Coronary artery (tissue), 2 donors: ENCODE results near the gene OPRL1.
"Not testable (repeated sequence)": the region's sequence is repeated elsewhere in the genome, so short reads cannot be mapped to it uniquely, and the experiment has no call there.

Experiments used
- DNase-seq: peaks from one replicate; pipeline ENCODE4 v3.0.0-alpha.2; 2017; ENCODE audit warnings: low spot score
- H3K27ac ChIP-seq, 2 donors: fragments of 200-600 bp; sonication (generic); one replicate each; pipeline ENCODE4 v1.5.1; 2016 to 2019
- H3K4me3 ChIP-seq: fragments of 200-600 bp; sonication (generic); 2 replicates; pipeline ENCODE4 v1.5.1; 2016; ENCODE audit warnings: mild to moderate bottlenecking, moderate library complexity
- TF ChIP-seq, protein P1 (sequence below): fragments of 200-600 bp; sonication (generic); IDR thresholded peaks from one replicate; pipeline ENCODE4 v1.5.1; 2019; ENCODE audit warnings: antibody characterized with exemption

OPRL1 gene

DNA sequence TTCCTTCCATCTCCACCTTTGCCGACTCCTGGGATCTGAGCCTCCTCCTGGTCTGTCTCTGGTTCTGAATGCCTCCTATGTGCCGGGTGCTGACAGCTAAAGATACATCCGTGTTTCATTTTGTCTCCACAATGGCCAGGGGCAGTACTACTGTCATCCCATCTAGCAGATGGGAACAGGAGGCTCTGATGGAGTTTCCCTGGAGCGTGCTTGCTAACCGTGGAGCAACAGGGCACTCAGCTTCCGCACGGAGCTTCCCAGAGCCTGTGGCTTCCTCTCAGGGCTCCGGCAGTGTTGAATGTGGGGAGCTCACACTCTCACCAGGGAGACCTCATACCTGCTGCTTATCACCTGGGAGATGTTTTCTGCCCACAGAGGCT lies 39.4 kb downstream of the OPRL1 start:
- TF ChIP-seq, protein P1, sequence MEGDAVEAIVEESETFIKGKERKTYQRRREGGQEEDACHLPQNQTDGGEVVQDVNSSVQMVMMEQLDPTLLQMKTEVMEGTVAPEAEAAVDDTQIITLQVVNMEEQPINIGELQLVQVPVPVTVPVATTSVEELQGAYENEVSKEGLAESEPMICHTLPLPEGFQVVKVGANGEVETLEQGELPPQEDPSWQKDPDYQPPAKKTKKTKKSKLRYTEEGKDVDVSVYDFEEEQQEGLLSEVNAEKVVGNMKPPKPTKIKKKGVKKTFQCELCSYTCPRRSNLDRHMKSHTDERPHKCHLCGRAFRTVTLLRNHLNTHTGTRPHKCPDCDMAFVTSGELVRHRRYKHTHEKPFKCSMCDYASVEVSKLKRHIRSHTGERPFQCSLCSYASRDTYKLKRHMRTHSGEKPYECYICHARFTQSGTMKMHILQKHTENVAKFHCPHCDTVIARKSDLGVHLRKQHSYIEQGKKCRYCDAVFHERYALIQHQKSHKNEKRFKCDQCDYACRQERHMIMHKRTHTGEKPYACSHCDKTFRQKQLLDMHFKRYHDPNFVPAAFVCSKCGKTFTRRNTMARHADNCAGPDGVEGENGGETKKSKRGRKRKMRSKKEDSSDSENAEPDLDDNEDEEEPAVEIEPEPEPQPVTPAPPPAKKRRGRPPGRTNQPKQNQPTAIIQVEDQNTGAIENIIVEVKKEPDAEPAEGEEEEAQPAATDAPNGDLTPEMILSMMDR = no peak
- DNase-seq = no peak
- no peak overlapping the region for H3K27ac ChIP-seq
- no peak overlapping the region for H3K4me3 ChIP-seq

DNA sequence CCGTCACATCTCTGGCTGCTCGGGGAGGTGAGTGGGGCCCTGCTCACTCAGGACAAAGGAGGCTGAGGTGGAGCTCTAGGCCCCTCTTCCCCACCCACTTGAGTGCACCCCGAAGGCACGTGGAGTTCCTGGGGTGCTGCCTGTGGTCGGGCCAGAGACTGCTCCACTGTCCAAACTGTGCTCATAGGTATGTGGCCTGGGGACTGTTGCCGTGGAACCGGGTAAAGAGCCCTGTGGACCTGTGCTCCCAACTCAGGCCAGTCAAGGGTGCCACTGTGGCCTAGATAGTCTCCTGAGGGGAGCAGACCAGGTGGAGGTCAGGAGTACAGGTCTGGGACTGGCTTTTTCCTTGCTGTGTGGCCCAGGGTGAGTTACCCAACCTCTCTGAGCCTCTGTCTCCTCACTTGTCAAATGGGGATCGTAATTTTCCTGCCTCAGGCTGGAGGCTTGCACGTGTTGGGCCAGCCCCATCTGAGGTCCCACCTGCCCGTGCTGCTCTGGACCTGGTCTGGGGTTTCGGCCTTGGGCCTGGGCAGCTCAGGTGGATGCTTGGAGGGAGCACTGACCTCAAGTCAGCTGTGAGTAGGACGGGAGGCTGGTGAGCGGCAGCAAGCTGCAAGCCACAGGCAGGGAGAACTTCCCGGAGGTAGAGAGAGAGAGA lies 39.9 kb downstream of the OPRL1 start:
- TF ChIP-seq, protein P1 = no peak
- peak overlapping the region; percentile 50 for H3K4me3 ChIP-seq
- H3K27ac ChIP-seq = no peak overlapping the region
- no peak for DNase-seq

DNA sequence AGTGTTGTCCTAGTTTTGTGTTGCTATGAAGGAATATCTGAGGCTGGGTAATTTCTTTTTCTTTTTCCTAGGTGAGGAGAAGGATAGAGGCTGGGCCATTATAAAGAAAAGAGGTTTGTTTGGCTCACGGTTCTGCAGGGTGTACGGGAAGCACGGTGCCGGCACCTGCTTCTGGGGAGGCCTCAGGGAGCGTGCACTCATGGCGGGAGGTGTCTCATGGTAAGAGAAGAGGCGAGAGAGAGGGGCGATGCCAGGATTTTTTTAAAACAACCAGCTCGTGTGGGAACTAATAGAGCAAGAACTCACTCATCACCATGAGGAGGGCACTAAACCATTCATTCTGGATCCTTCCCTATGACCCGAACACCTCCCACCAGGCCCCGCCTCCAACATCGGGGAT lies 41.7 kb downstream of the OPRL1 start:
- no peak for DNase-seq
- TF ChIP-seq, protein P1 = no peak
- Histone ChIP-seq H3K4me3 (no peak overlapping the region), H3K27ac (no peak overlapping the region)

DNA sequence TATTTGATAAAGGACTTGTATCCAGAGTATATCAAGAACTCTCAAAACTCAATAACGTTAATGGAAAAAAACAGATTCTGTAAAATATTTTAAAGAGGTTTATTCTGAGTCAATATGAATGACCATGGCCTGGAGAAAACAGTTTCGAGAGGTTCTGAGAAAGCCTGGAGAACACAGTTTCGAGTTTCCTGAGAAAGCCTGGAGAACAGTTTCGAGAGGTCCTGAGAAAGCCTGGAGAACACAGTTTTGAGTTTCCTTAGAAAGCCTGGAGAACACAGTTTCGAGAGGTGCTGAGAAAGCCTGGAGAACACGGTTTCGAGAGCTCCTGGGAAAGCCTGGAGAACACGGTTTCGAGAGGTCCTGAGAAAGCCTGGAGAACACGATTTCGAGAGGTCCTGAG lies 43.0 kb downstream of the OPRL1 start:
- not testable (repeated sequence) for DNase-seq, H3K27ac ChIP-seq, H3K4me3 ChIP-seq

DNA sequence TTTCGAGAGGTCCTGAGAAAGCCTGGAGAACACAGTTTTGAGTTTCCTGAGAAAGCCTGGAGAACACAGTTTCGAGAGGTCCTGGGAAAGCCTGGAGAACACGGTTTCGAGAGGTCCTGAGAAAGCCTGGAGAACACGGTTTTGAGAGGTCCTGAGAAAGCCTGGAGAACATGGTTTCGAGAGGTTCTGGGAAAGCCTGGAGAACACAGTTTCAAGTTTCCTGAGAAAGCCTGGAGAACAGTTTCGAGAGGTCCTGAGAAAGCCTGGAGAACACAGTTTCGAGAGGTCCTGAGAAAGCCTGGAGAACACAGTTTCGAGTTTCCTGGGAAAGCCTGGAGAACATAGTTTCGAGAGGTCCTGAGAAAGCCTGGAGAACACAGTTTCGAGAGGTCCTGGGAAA lies 43.6 kb downstream of the OPRL1 start:
- not testable (repeated sequence) for H3K27ac ChIP-seq, H3K4me3 ChIP-seq, DNase-seq

DNA sequence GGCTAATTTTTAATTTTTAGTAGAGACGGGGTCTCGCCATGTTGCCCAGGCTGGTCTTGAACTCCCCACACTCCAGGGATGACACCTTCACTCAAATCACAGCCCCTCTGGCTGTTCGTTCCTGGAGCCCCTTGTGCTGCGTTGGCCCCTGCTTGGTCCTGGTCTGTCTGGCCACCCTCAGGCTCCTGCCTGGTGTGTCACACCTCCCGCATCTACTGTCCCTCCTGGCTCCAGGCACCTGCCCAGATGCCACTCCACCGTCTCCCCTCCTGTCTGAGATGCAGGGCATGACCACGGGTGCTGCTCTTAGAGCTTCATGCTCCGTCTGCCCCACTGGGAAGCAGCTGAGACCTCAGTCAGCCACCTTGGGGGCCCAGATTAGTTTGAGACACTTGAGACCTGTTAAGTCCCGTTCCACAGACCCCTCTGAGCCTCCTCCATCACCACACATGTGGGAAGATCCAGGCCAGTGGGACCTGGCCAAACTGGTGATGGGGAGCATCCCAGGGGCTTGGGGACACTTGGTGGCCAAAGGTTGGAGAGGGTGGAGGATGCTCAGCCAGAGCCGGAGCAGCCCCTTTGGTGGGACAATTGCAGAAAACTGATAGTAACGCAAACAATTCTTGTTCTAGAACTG lies 49.4 kb downstream of the OPRL1 start:
- Histone ChIP-seq H3K27ac (no peak overlapping the region), H3K4me3 (no peak overlapping the region)
- no peak for DNase-seq
- TF ChIP-seq, protein P1 = no peak

DNA sequence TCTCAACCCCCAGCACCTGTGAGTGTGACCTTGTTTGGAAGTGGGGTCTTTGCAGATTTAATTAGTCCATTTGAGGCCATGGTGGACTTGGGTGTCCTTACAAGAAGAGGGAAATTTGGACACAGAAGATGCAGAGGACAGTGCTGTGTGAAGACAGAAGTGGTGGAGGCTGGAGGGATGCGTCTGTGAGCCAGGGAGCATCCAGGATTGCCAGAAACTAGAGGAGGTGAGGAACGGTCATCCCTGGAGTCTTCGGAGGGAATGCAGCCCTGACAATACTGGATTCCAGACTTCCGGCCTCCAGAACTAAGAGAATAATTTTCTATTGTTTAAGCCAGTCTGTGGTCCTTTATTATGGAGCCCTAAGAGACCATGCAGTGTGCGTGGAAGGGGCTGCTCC lies 50.4 kb downstream of the OPRL1 start:
- TF ChIP-seq, protein P1 = no peak
- DNase-seq = no peak

DNA sequence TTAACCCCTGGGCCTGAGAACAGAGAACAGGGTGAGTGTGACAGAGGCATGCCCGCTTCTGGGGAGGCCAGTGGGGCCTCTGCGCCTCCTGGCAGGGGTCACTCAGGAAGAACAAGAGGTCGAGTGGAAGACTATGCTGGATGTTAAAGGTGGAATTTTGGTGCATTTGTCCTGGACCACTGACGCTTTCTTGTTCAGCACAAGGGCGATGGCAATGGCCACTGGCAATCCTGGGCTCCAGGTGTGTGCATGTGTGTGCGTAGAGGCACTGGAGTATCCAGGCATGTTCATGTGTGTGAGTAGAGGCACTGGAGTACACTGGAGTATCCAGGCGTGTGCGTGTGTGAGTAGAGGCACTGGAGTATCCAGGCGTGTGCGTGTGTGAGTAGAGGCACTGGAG lies 51.0 kb downstream of the OPRL1 start:
- H3K27ac ChIP-seq = no peak overlapping the region
- H3K4me3 ChIP-seq = no peak overlapping the region
- TF ChIP-seq, protein P1 = no peak
- DNase-seq = no peak

More for the DNA sequence above, 50.4 kb downstream of the OPRL1 start:
- H3K27ac ChIP-seq = no peak overlapping the region
- no peak overlapping the region for H3K4me3 ChIP-seq
